Skin epidermis (tissue), 12 donors: ENCODE results near the gene RNF43.

Source experiments
- H3K27ac ChIP-seq, 21 experiments: fragments of 200-600 bp; sonication (generic) in 11 of 21; one replicate each; pipeline ENCODE4 v1.5.0; 2020; ENCODE audit warnings: mild to moderate bottlenecking in 3 of 21, inconsistent platforms in 2 of 21, moderate library complexity in 2 of 21
- H3K4me3 ChIP-seq, 7 experiments: fragments of 200-600 bp; sonication (generic) in 2 of 7; one replicate each; pipeline ENCODE4 v1.5.0; 2020; ENCODE audit warnings: inconsistent platforms in 2 of 7, mild to moderate bottlenecking in 2 of 7, moderate library complexity in 1 of 7

RNF43 gene

GRCh38 chr17:58384897-58385296 is 32.4 kb downstream of the RNF43 start:
- H3K27ac ChIP-seq = no peak overlapping the region

GRCh38 chr17:58383892-58384462 is 33.4 kb downstream of the RNF43 start:
- Histone ChIP-seq H3K27ac (no peak overlapping the region), H3K4me3 (no peak overlapping the region)

More at GRCh38 chr17:58384897-58385296, 32.4 kb downstream of the RNF43 start:
- H3K4me3 ChIP-seq = no peak overlapping the region

- Histone ChIP-seq H3K27ac (peak overlapping the region in 3 of 21 experiments; percentile 25 to 58 (median 26)), H3K4me3 (no peak overlapping the region)
Measured at GRCh38 chr17:58382872-58383242, 34.5 kb downstream of the RNF43 start.

DNA sequence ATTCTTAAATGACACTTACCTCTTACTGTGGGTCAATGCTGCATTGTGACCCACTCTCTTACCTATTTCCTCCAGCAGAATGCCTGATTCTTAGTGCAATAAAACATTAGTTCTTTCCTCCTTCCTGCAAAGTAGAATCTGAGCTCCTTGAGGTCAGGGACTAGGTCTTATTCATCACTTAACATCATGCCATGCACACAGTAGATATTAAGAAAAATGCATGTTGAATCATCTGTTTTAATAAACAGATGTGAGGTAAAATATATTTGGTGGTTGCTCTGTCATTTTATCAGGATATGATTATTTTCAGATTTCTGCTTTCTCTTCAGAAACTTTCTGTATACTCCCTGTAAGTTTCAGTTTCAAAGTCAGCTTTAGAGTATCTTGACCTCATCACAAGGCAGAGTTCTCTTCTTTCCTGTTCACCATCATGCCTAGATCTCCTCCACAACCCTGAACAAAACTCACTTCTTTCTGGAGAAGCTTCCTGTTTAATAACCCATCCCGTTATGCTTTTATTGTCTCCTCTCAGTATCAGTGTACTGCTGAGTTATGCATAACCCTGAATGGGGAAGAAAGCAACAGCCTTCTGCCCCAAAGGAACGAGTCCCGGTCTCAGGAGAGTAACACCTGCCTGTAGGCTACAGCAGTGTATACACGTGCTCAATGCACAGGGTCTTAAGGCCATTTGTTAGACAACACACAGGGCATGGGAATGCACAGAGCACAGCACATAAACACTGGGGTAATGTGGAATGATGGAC is 35.0 kb downstream of the RNF43 start:
- H3K4me3 ChIP-seq = no peak overlapping the region
- peak overlapping the region in 3 of 21 experiments; percentile 25 to 58 (median 26) for H3K27ac ChIP-seq

DNA sequence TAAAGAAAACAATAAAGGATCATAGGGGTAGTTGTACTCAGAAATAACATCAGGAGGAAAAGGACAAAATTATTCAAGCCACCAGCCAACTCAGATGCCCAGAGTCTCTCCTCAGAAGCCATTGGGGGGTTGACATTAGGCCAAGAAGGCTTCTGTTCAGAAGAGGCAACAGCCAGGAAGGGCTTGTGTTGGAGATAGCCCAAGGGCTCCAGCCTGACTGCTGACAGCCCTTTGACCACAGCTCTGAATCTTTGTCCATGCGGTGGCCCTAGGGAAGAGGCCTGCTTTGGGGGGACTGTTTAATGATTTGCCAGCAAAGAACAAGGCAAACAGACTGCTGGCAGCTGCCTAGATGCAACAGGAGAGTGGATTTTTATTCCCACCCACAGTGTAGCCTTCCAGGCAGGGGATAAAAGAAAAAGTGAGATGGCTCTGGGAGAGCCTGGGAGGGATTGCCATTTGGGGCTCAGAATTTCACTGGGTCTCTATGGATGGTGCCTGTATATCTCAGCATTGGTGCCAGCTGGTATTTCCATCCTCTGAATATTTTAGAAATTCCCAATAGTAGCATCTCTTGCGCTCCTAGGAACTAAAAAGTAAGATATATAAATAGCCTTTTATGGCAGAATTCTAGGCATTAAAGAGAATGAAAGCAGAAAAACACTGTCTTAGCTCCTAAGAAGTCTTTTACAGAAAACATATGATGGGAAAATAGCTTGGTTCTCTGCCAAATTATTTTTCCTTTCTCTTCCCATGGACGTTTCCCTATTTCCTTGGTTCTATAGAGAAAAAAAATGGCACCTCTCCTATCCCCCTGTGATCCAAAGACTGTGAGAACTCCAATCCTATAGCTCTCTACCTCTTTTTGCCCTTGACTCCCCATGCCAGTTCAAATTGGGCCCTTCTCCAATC is 36.0 kb downstream of the RNF43 start:
- Histone ChIP-seq H3K4me3 (no peak overlapping the region), H3K27ac (peak overlapping the region in 2 of 21 experiments; percentile 25 to 31)

DNA sequence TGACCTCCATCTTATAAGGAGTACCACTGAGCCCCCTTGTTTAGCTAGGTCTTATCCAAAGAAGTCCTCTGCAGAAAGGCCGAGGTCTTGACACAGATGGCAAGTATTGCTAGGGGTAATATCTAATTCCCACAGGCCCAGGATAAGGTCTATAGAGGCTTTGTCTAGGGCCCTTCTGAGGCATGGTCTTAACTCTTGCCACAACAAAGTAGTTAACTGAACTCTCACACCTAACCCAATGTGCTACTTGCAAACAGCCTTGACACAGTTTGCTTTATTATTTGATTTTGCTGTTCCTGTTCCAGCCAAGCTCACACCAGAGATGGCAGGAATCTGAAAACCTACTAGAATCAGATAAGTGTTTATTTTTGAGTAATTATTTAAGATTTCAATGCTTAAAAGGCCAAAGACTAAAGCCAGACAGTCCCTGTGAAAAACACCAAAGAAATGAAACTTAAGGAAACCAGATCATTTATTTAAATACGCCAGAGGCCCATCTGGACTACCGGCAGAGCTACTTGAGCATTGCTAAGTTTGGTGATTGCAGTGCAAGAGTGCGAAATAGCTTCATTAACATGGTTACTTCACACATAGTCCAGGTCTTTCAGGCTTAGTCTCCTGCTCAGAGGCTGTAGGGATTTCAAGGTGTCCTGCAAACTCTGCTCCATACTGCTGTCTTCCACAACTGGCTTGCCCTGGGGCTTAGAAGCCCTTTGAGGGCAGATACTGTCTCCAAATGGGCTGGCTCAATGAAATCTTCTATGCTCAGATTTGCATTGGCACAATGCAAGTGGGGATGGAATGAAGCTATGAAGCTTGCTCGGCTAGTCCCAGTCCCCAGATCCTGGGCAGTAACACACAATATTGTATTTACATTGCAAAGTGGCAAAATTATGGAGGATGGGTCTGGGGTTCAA is 36.9 kb downstream of the RNF43 start:
- H3K4me3 ChIP-seq = no peak overlapping the region
- no peak overlapping the region for H3K27ac ChIP-seq

- no peak overlapping the region for H3K27ac ChIP-seq
- no peak overlapping the region for H3K4me3 ChIP-seq
Measured at GRCh38 chr17:58379511-58379824, 37.9 kb downstream of the RNF43 start.

DNA sequence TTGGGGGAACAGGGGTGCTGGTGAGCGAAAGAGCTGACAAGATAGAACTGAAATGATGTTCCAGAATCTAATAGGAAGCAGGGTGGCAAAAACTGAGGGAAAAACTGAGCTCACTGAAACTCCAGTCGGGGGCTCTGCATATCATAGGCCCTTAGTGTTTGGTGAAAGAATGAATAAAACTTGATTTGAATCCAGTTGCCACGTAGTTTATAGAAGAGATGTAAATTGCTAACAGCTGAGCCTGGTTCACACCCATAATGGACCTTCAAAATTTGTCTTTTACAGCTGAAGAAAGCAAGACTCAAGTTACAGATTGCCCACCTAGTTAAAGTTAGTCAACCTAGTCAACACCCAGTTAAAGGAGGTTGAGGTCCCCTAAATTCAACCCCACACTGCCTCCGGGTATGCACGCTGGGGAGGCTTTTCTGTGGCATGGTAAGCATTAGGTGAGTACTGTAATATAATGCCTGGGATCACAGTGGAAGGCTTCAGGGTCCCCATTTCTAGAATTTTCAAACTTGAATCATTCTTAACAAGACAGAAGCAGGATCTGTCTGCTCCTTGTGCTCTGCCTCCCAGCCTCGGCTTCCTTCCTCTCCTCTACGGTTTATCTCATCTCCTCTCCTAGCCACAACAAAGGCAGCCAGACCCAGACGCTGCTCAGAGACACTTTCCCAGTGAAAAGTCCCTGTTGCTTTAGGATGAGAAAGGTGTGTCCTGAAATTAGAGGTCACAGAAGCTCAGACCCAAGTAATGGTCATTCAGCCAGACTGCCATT is 38.4 kb downstream of the RNF43 start:
- no peak overlapping the region for H3K4me3 ChIP-seq
- peak overlapping the region in 1 of 21 experiments; percentile 1 for H3K27ac ChIP-seq

DNA sequence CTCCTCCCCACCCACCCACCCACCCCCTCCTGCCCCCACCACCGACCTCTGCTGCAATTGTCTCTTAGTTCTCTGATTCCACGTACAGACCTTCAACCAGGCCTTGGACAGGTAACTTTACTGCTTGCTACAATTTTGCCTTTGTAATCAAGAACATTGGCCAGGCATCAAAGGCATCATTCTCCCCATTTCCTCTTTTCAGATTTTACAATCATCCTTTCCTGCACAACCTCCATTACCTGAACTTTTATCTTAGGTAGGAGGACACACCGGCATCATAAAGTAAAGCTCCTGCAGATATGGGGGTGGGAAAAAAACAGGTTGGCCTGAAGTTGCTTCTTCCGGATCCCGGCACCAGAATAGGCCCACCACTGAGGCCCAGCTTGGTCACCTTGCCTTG is 39.7 kb downstream of the RNF43 start:
- Histone ChIP-seq H3K27ac (peak overlapping the region in 6 of 21 experiments; percentile 4 to 57 (median 40)), H3K4me3 (no peak overlapping the region)

DNA sequence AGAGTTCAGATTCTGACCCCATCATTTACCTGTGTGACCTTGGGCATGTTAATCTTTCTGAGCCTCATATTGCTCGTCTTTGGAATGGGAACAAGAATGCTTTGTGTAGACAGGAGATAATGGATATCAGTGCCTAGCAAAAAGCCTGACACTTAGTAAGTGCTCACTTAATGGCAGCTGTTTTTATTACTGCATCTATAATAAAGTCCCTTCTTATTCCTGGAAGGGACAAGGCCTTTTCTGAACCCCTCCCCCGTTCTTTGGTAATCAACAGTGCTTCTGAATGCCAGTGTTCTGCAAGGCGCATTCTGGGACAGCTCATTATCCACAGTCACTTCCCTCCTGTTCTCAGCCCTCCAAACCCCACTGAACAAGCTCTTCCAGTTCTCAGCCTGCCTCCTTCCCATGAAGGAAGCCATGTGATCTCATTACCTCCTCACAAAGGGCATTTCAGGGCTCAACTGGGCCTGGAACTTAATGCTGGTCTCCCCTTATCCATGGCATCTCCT is 40.2 kb downstream of the RNF43 start:
- peak overlapping the region in 9 of 21 experiments; percentile 0 to 57 (median 18) for H3K27ac ChIP-seq
- H3K4me3 ChIP-seq = no peak overlapping the region

- peak overlapping the region in 6 of 21 experiments; percentile 0 to 57 (median 11) for H3K27ac ChIP-seq
- H3K4me3 ChIP-seq = no peak overlapping the region
Measured at GRCh38 chr17:58376472-58377000, 40.8 kb downstream of the RNF43 start.

DNA sequence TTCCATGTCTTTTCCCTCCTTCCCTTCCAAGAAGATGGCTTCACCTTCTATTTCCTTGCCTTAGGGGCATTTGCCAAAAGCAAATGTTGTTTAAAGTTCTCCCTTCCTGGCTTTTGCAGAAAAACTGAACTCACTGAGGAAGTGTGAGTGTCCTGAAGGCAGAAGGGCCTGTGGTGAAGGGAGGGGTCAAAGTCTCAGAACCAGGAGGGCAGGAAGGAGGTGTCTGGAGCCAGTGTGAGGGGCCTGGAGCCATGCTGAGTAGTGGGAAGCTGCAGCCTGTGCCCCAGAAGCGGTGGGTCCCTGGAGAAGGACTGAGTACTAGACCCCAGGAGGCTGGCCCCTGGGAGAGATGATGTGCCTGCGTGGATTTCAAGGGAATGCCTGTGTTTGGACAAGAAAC is 41.5 kb downstream of the RNF43 start:
- H3K4me3 ChIP-seq = no peak overlapping the region

DNA sequence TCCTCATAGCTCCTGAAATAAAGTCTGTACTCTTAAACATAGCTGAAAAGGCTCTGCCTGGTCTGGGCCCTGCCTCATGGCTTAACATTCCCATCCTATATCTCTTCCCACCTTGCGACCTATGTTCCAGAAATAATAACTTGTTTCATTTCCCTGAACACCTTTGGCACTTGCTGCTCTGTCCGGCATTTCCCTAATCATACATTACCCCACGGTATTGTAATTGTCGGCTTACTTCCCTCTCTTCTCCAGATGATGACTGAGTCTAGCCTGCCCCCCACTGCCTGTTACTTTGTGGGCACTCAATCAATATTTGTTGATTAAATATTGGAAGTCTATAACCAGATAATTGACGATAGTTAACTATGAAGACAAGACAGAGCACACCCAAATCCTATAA is 42.1 kb downstream of the RNF43 start:
- Histone ChIP-seq H3K27ac (no peak overlapping the region), H3K4me3 (no peak overlapping the region)

More for the DNA sequence above, 41.5 kb downstream of the RNF43 start:
- no peak overlapping the region for H3K27ac ChIP-seq

- no peak overlapping the region for H3K4me3 ChIP-seq
- no peak overlapping the region for H3K27ac ChIP-seq
Measured at GRCh38 chr17:58373923-58374322, 43.4 kb downstream of the RNF43 start.

DNA sequence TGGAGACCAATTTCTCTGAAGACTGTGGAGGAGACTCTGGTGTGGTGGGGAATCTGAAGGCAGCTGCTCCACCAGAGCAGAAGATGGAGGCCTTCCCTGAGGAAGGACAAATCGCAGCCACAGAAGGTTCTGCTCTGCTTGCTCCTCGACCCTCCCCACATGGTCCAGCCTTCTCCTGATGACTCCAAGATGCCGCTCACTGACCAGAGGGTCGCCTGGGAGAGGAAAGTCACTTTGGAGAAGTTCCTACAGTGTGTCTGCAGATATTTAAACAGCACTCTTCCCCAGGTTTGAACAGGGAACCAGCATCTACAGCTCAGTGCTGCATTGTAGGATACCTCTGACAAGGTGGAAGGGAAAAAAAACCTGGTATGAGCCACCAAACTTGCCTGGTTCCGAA is 44.3 kb downstream of the RNF43 start:
- Histone ChIP-seq H3K27ac (no peak overlapping the region), H3K4me3 (no peak overlapping the region)

GRCh38 chr17:58371300-58371950 is 45.9 kb downstream of the RNF43 start:
- H3K27ac ChIP-seq = no peak overlapping the region
- no peak overlapping the region for H3K4me3 ChIP-seq

GRCh38 chr17:58370716-58371115 is 46.6 kb downstream of the RNF43 start:
- H3K4me3 ChIP-seq = no peak overlapping the region
- no peak overlapping the region for H3K27ac ChIP-seq

GRCh38 chr17:58370309-58370708 is 47.0 kb downstream of the RNF43 start:
- Histone ChIP-seq H3K4me3 (no peak overlapping the region), H3K27ac (no peak overlapping the region)
